ENCODE data around the gene NACC1. TPM values are rescaled to one million over a fixed set of nuclear protein-coding genes. Genes with fewer than 3 reads are reported as not detected.

The NACC1 gene
- total and polyA plus RNA-seq, 2 donors (not counting 3 experiments of a cell fraction or from before 2014, with no cell fraction given) = 97.6 to 120 TPM

GRCh38 chr19:13093407-13094105 is 24.5 kb upstream of the NACC1 start:
- Histone ChIP-seq H4K20me1 (replicated peaks; ENCODE audit: control insufficient read depth, extremely low read depth, insufficient read depth, low read length) (no peaks in the 10 kb centered on the region), H3K9me1 (replicated peaks; ENCODE audit: control insufficient read depth, extremely low read depth, insufficient read depth, low read length) (no peaks in the 10 kb centered on the region), H3K4me1 (ENCODE audit: control insufficient read depth, extremely low read depth, insufficient read depth, low read length) (peaks cover 32% of the 10 kb centered on the region), H3K4me3 (replicated peaks in 1 of 3; ENCODE audit: insufficient read depth in 1 of 3, low read depth in 1 of 3, low read length in 3 of 3) (no peak overlapping the region), H3K79me2 (ENCODE audit: control insufficient read depth, insufficient read depth, low read length) (no peaks in the 10 kb centered on the region), H3K27me3 (ENCODE audit: control insufficient read depth in 2 of 2, insufficient read depth in 2 of 2, low read length in 2 of 2) (no peaks in the 10 kb centered on the region), H3K9me3 (replicated peaks; ENCODE audit: control insufficient read depth, insufficient read depth, low read length) (no peaks in the 10 kb centered on the region), H3K4me2 (ENCODE audit: insufficient read depth, low read length) (no peak overlapping the region), H3K36me3 (ENCODE audit: control insufficient read depth in 2 of 2, extremely low read depth in 1 of 2, insufficient read depth in 2 of 2, low read length in 2 of 2) (no peaks in the 10 kb centered on the region), H3K27ac (ENCODE audit: insufficient read depth, low read depth, low read length) (no peak overlapping the region), H3K9ac (replicated peaks; ENCODE audit: extremely low read depth, insufficient read depth, low read length) (no peak overlapping the region), H2AFZ (ENCODE audit: low read depth, low read length) (no peak overlapping the region)
- TF ChIP-seq JUN (IDR thresholded peaks at IDR 0.05; ENCODE audit: borderline replicate concordance, insufficient read depth, insufficient read length, low read depth) (no peak), POLR2AphosphoS5 (IDR thresholded peaks at IDR 0.05; ENCODE audit: insufficient read depth, low read depth, low read length) (peak; percentile 36), MAX (IDR thresholded peaks at IDR 0.05; ENCODE audit: insufficient read depth, insufficient read length) (no peak), POLR2A (IDR thresholded peaks at IDR 0.05; ENCODE audit: low read depth, low read length) (no peak), CTCF (IDR thresholded peaks at IDR 0.05; ENCODE audit: extremely low read depth in 1 of 2, insufficient read depth in 1 of 2, low read depth in 1 of 2, low read length in 2 of 2) (peak; percentile 87 to 90)
- CTCF ChIA-PET = interaction anchor here (0.6 to 8.5 kb wide), 37 partner anchors 8 to 336 kb away, joined by 3 to 543 read pairs (median 5); partner anchors contain the start of genes DAND5, NACC1 and NFIX
- no TSS peak for BruUV-seq (replicated peaks)
- DNase-seq (ENCODE audit: low read depth, low spot score) (peak; percentile 86), FAIRE-seq (peak; percentile 98)
- POLR2A ChIA-PET = interaction anchor here (0.7 to 2.1 kb wide), 6 partner anchors 11 to 128 kb away, joined by 3 to 6 read pairs (median 4); no protein-coding TSS in a partner anchor
- intact Hi-C loops (cut with micrococcal nuclease) = loop anchor here (1.0 to 5.0 kb wide), 6 partner anchors 32 to 128 kb away; no protein-coding TSS in a partner anchor
- dilution Hi-C loops (cut with MboI; ENCODE audit: extremely low pct_ligation_motif_present, low sequenced_read_pairs) = no loop called here
